Measurements from ENCODE around the gene ITGB4.
A peak's percentile ranks its signal among the peaks of the same experiment; 100 is the strongest.

ITGB4 gene

GRCh38 chr17:75764711-75765421 is 43.6 kb downstream of the ITGB4 start, which contains the start of gene GALK1:
Gene GALK1, minus strand, starts transcription at chr17:75765192. Its CDS starts 56 bp downstream, at chr17:75765136.
- TF ChIP-seq CTCF (conservative IDR thresholded peaks at IDR 0.05; ENCODE audit: low read length), result peak; percentile 6; the same call in 1 of the 2 replicates
- peak within 1 kb of the TSS; percentile 67 for H3K4me3 ChIP-seq (ENCODE audit: low read length)
- peak; percentile 64 for DNase-seq (ENCODE audit: low read depth)

GRCh38 chr17:75765981-75766380 is 44.7 kb downstream of the ITGB4 start:
- no peak overlapping the region for H3K4me3 ChIP-seq (ENCODE audit: low read length)
- DNase-seq (ENCODE audit: low read depth), result no peak
- TF ChIP-seq CTCF (conservative IDR thresholded peaks at IDR 0.05; ENCODE audit: low read length), result no peak

GRCh38 chr17:75767881-75768280 is 46.6 kb downstream of the ITGB4 start:
- no peak for DNase-seq (ENCODE audit: low read depth)
- no peak for TF ChIP-seq CTCF (conservative IDR thresholded peaks at IDR 0.05; ENCODE audit: low read length)
- H3K4me3 ChIP-seq (ENCODE audit: low read length), result no peak overlapping the region

- no peak overlapping the region for H3K4me3 ChIP-seq (ENCODE audit: low read length)
- DNase-seq (ENCODE audit: low read depth), result no peak
- TF ChIP-seq CTCF (conservative IDR thresholded peaks at IDR 0.05; ENCODE audit: low read length), result no peak
These were observed 48.3 kb downstream of the ITGB4 start for GRCh38 chr17:75769536-75769935.

- peak; percentile 24 for TF ChIP-seq CTCF (conservative IDR thresholded peaks at IDR 0.05; ENCODE audit: low read length)
- no peak for DNase-seq (ENCODE audit: low read depth)
- H3K4me3 ChIP-seq (ENCODE audit: low read length), result no peak overlapping the region
These were observed 50.3 kb downstream of the ITGB4 start for GRCh38 chr17:75771334-75772281.

GRCh38 chr17:75773121-75773807 is 52.0 kb downstream of the ITGB4 start:
- TF ChIP-seq CTCF (conservative IDR thresholded peaks at IDR 0.05; ENCODE audit: low read length), result no peak
- no peak overlapping the region for H3K4me3 ChIP-seq (ENCODE audit: low read length)
- no peak for DNase-seq (ENCODE audit: low read depth)
